NCI-H526 (cell line): ENCODE measurements around the gene AURKAIP1.
"Not testable (repeated sequence)": the region's sequence is repeated elsewhere in the genome, so short reads cannot be mapped to it uniquely, and the experiment has no call there.

Experiments
- DNase-seq, 2 experiments: peaks; one replicate each; lab custom pipeline; 2025; lab: John Stamatoyannopoulos, UW

The AURKAIP1 gene

GRCh38 chr1:1387098-1388077, 12.4 kb upstream of the AURKAIP1 start:
- no peak for DNase-seq

- DNase-seq = no peak
These were observed 10.9 kb upstream of the AURKAIP1 start for GRCh38 chr1:1385931-1386330.

GRCh38 chr1:1385339-1385738, 10.3 kb upstream of the AURKAIP1 start:
- DNase-seq = not testable (repeated sequence)

- DNase-seq = no peak
These were observed 6.3 kb upstream of the AURKAIP1 start for GRCh38 chr1:1381294-1381693.

- no peak for DNase-seq
These were observed 5.9 kb upstream of the AURKAIP1 start for GRCh38 chr1:1380860-1381259.

- DNase-seq = no peak
These were observed 2.7 kb upstream of the AURKAIP1 start for GRCh38 chr1:1377540-1378205.

GRCh38 chr1:1376551-1377226, 1.7 kb upstream of the AURKAIP1 start:
- DNase-seq = no peak

GRCh38 chr1:1374589-1374928, 448 bp downstream of the AURKAIP1 start:
- DNase-seq = peak in 1 of 2 experiments; percentile 45

- no peak for DNase-seq
These were observed 1.0 kb downstream of the AURKAIP1 start for GRCh38 chr1:1373815-1374588.

- DNase-seq = no peak
These were observed 1.8 kb downstream of the AURKAIP1 start for GRCh38 chr1:1373051-1373814.

GRCh38 chr1:1371746-1372711, 3.0 kb downstream of the AURKAIP1 start:
- peak in 1 of 2 experiments; percentile 62 for DNase-seq

- DNase-seq = no peak
These were observed 3.7 kb downstream of the AURKAIP1 start for GRCh38 chr1:1371364-1371745.

GRCh38 chr1:1370771-1371300, 4.2 kb downstream of the AURKAIP1 start:
- no peak for DNase-seq

- not testable (repeated sequence) for DNase-seq
These were observed 4.9 kb downstream of the AURKAIP1 start for GRCh38 chr1:1370094-1370493.

GRCh38 chr1:1367315-1367714, 7.7 kb downstream of the AURKAIP1 start:
- DNase-seq = no peak

GRCh38 chr1:1366699-1367066, 8.3 kb downstream of the AURKAIP1 start:
- no peak for DNase-seq

GRCh38 chr1:1365875-1366698, 8.9 kb downstream of the AURKAIP1 start:
- DNase-seq = no peak

- DNase-seq = no peak
These were observed 10.7 kb downstream of the AURKAIP1 start for GRCh38 chr1:1364266-1364665.

- DNase-seq = peak in 1 of 2 experiments; percentile 55
These were observed 13.0 kb downstream of the AURKAIP1 start for GRCh38 chr1:1361982-1362423.
